ENCODE results near the gene TMEM61. TPM values are rescaled to one million over a fixed set of nuclear protein-coding genes. Genes with fewer than 3 reads are reported as not detected.

The TMEM61 gene
- total RNA-seq, 1 donor from 2014 or later = 1.4 TPM

GRCh38 chr1:55040083-55040932, 59.9 kb downstream of the TMEM61 start:
- ATAC-seq = peak; percentile 19

- ATAC-seq = no peak
These were observed 60.6 kb downstream of the TMEM61 start for GRCh38 chr1:55040933-55041494.

- no peak for ATAC-seq
These were observed 61.2 kb downstream of the TMEM61 start for GRCh38 chr1:55041613-55042012.

Other genes with a start within 250 kb of the TMEM61 start
- 2.8 TPM for gene PARS2, start 216.1 kb upstream of the TMEM61 start, total RNA-seq
- gene TTC22, start 179.3 kb upstream of the TMEM61 start, total RNA-seq = 113 TPM
- 530 TPM for gene DHCR24, start 93.4 kb upstream of the TMEM61 start, total RNA-seq
- gene BSND, start 18.3 kb downstream of the TMEM61 start, total RNA-seq = not detected
- 18.3 TPM for gene PCSK9, start 58.9 kb downstream of the TMEM61 start, total RNA-seq
- gene USP24, start 234.7 kb downstream of the TMEM61 start, total RNA-seq = 21.8 TPM